OCI-LY3 (cell line): ENCODE results near the gene TACC3.

ENCODE experiments used
- CTCF ChIP-seq: fragments of 200-600, 300-600 bp; sonication (generic); IDR thresholded peaks from 2 replicates; pipeline ENCODE4 v1.5.1; 2014; ENCODE audit warnings: antibody characterized with exemption, low read length, low read depth
- EZH2phosphoT487 ChIP-seq: fragments of 200-600 bp; shearing (Covaris generic); IDR thresholded peaks from 2 replicates; pipeline ENCODE4 v1.6.1; 2018; ENCODE audit warnings: antibody characterized with exemption, mixed run types, low read depth

GRCh38 chr4:1691737-1692373 is 29.5 kb upstream of the TACC3 start:
- TF ChIP-seq CTCF (no peak), EZH2phosphoT487 (no peak)
